Heart left ventricle (tissue), 13 donors: ENCODE measurements around the gene LRMDA.

Source experiments
- POLR2A ChIP-seq, 2 donors: fragments of 450-650 bp; IDR thresholded peaks; one replicate each; pipeline ENCODE4 v1.6.1; 2017; ENCODE audit warnings: antibody characterized with exemption in 2 of 2, mild to moderate bottlenecking in 2 of 2, moderate library complexity in 2 of 2
- TF ChIP-seq, protein P1 (sequence below), 12 donors: fragments of 200-600 bp; sonication (generic) in 4 of 12; IDR thresholded peaks; one replicate each; pipeline versions ENCODE4 v1.5.0 to v1.8.0; 2018 to 2022; ENCODE audit warnings: antibody characterized with exemption in 12 of 12, mild to moderate bottlenecking in 5 of 12
- donor health status: ischemic (EF 13 %, LVEDD 7.1; RV severe dilation, severe dysfunction).
- donor health status: DM: no; HTN: yes; CAD: no.
- donor health status: DM: no; HTN: no; CAD: no.
- donor health status: ischemic (EF 25% LVEDD 6.9; RV normal size, moderate dysfunction).
- donor health status: ischemic (EF 25% LVEDD 5.7; RV mildly dilated, moderate dysfunction).
- donor health status: ischemic (EF 35%, LVEDD 5.7; RV mildly dilated, moderate dysfunction).
- donor health status: nonischemic (EF 11% LVEDD 7.7; RV severe dilation, severe dysfunction).
- donor health status: DM: yes; HTN: yes; CAD: no.
- donor health status: PGD.
- donor health status: ischemic (EF 29% LVEDD 5.4; RV normal size, mild dysfunction).
- donor health status: nonischemic (EF 23%, LVEDD 6.1; RV moderate dilation, normal function).

DNA sequence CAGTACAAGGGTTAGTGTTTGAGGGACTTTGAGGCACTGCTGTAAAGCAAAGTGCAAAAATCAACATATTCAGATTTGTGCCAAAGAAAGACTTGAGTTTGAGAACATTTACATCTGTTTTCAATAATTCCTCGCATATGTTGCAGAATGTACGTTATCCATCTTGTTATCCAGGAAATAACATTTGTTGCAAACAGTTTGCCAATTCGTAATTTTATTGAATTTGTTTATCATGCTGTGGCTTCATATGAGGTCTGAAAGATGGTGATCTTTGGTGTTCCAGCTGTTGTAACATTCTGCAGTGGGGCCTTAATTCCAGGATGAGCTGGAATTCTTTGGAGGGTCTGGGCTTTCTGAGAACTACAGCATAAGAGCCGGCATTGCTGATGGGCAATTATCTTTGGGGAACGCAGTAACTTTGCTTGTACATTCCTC, 396.2 kb downstream of the LRMDA start:
- no peak for TF ChIP-seq POLR2A (IDR thresholded peaks at IDR 0.05)
- TF ChIP-seq, protein P1, sequence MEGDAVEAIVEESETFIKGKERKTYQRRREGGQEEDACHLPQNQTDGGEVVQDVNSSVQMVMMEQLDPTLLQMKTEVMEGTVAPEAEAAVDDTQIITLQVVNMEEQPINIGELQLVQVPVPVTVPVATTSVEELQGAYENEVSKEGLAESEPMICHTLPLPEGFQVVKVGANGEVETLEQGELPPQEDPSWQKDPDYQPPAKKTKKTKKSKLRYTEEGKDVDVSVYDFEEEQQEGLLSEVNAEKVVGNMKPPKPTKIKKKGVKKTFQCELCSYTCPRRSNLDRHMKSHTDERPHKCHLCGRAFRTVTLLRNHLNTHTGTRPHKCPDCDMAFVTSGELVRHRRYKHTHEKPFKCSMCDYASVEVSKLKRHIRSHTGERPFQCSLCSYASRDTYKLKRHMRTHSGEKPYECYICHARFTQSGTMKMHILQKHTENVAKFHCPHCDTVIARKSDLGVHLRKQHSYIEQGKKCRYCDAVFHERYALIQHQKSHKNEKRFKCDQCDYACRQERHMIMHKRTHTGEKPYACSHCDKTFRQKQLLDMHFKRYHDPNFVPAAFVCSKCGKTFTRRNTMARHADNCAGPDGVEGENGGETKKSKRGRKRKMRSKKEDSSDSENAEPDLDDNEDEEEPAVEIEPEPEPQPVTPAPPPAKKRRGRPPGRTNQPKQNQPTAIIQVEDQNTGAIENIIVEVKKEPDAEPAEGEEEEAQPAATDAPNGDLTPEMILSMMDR (IDR thresholded peaks at IDR 0.05) = no peak
